ENCODE data around the gene RGS17.
"Not testable (repeated sequence)": the region's sequence is repeated elsewhere in the genome, so short reads cannot be mapped to it uniquely, and the experiment has no call there.

Gene RGS17

GRCh38 chr6:152981989-152982903, 148.8 kb downstream of the RGS17 start:
- DNase-seq: peak; percentile 14

GRCh38 chr6:152981219-152981618, 149.9 kb downstream of the RGS17 start:
- DNase-seq: no peak

GRCh38 chr6:152980656-152981055, 150.4 kb downstream of the RGS17 start:
- DNase-seq: no peak

GRCh38 chr6:152979116-152979515, 152.0 kb downstream of the RGS17 start:
- DNase-seq: no peak

GRCh38 chr6:152978058-152978457, 153.0 kb downstream of the RGS17 start:
- no peak for DNase-seq

GRCh38 chr6:152977556-152977955, 153.5 kb downstream of the RGS17 start:
- DNase-seq: no peak

GRCh38 chr6:152976749-152977148, 154.3 kb downstream of the RGS17 start:
- DNase-seq: no peak

- DNase-seq: no peak
Measured at GRCh38 chr6:152975204-152975915, 155.7 kb downstream of the RGS17 start.

GRCh38 chr6:152973916-152974315, 157.2 kb downstream of the RGS17 start:
- DNase-seq: no peak

- no peak for DNase-seq
Measured at GRCh38 chr6:152969688-152970418, 161.2 kb downstream of the RGS17 start.

- DNase-seq: not testable (repeated sequence)
Measured at GRCh38 chr6:152966168-152966894, 164.8 kb downstream of the RGS17 start.

- DNase-seq: no peak
Measured at GRCh38 chr6:152959333-152959732, 171.7 kb downstream of the RGS17 start.

- DNase-seq: no peak
Measured at GRCh38 chr6:152957796-152958195, 173.3 kb downstream of the RGS17 start.

Data from activated gamma-delta T cell treated with Interleukin-2 at 50 U/mL for 16 hours (primary cell).